Measurements from ENCODE around the gene ZNF716.

GRCh38 chr7:57437581-57437980 lies 12.4 kb upstream of the ZNF716 start:
- TF ChIP-seq IRF1 (CRISPR knock-in tag; IDR thresholded peaks at IDR 0.05; ENCODE audit: low read depth): no peak
- TF ChIP-seq RERE (CRISPR knock-in tag; IDR thresholded peaks at IDR 0.05; ENCODE audit: low read depth): no peak
- no peak for TF ChIP-seq CENPX (CRISPR knock-in tag; IDR thresholded peaks at IDR 0.05)
- no peak for TF ChIP-seq MED1 (CRISPR knock-in tag; IDR thresholded peaks at IDR 0.05)
- TF ChIP-seq NFIC (IDR thresholded peaks at IDR 0.05; ENCODE audit: low read length): no peak
- TF ChIP-seq, protein P1, sequence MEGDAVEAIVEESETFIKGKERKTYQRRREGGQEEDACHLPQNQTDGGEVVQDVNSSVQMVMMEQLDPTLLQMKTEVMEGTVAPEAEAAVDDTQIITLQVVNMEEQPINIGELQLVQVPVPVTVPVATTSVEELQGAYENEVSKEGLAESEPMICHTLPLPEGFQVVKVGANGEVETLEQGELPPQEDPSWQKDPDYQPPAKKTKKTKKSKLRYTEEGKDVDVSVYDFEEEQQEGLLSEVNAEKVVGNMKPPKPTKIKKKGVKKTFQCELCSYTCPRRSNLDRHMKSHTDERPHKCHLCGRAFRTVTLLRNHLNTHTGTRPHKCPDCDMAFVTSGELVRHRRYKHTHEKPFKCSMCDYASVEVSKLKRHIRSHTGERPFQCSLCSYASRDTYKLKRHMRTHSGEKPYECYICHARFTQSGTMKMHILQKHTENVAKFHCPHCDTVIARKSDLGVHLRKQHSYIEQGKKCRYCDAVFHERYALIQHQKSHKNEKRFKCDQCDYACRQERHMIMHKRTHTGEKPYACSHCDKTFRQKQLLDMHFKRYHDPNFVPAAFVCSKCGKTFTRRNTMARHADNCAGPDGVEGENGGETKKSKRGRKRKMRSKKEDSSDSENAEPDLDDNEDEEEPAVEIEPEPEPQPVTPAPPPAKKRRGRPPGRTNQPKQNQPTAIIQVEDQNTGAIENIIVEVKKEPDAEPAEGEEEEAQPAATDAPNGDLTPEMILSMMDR (CRISPR knock-in tag; IDR thresholded peaks at IDR 0.05): no peak
- TF ChIP-seq, protein P2, sequence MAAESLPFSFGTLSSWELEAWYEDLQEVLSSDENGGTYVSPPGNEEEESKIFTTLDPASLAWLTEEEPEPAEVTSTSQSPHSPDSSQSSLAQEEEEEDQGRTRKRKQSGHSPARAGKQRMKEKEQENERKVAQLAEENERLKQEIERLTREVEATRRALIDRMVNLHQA (CRISPR knock-in tag; IDR thresholded peaks at IDR 0.05): no peak
- no peak for TF ChIP-seq ZBTB25 (CRISPR knock-in tag; IDR thresholded peaks at IDR 0.05)
- TF ChIP-seq ZNF30 (CRISPR knock-in tag; IDR thresholded peaks at IDR 0.05): no peak
- TF ChIP-seq, protein P3, sequence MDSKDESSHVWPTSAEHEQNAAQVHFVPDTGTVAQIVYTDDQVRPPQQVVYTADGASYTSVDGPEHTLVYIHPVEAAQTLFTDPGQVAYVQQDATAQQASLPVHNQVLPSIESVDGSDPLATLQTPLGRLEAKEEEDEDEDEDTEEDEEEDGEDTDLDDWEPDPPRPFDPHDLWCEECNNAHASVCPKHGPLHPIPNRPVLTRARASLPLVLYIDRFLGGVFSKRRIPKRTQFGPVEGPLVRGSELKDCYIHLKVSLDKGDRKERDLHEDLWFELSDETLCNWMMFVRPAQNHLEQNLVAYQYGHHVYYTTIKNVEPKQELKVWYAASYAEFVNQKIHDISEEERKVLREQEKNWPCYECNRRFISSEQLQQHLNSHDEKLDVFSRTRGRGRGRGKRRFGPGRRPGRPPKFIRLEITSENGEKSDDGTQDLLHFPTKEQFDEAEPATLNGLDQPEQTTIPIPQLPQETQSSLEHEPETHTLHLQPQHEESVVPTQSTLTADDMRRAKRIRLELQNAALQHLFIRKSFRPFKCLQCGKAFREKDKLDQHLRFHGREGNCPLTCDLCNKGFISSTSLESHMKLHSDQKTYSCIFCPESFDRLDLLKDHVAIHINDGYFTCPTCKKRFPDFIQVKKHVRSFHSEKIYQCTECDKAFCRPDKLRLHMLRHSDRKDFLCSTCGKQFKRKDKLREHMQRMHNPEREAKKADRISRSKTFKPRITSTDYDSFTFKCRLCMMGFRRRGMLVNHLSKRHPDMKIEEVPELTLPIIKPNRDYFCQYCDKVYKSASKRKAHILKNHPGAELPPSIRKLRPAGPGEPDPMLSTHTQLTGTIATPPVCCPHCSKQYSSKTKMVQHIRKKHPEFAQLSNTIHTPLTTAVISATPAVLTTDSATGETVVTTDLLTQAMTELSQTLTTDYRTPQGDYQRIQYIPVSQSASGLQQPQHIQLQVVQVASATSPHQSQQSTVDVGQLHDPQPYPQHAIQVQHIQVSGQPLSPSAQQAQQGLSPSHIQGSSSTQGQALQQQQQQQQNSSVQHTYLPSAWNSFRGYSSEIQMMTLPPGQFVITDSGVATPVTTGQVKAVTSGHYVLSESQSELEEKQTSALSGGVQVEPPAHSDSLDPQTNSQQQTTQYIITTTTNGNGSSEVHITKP (CRISPR knock-in tag; IDR thresholded peaks at IDR 0.05; ENCODE audit: low read depth): no peak
- TF ChIP-seq TAF1 (CRISPR knock-in tag; IDR thresholded peaks at IDR 0.05): no peak
- no peak for TF ChIP-seq NFE2L2 (IDR thresholded peaks at IDR 0.05; ENCODE audit: low read length)
- no peak for TF ChIP-seq SALL2 (CRISPR knock-in tag; IDR thresholded peaks at IDR 0.05)
